Liver (tissue), 3 donors: ENCODE measurements around the gene TRAK2.

Experiments used
- CTCF ChIP-seq: fragments of 150-350 bp; IDR thresholded peaks from 2 replicates; pipeline ENCODE4 v1.5.1; 2017; ENCODE audit warnings: improper control_type of control experiment, low read depth, low read length; ENCODE audit not compliant: missing input control
- TF ChIP-seq, protein P1 (sequence below): IDR thresholded peaks from 2 replicates; pipeline ENCODE4 v1.6.1; 2016; ENCODE audit warnings: antibody characterized with exemption
- donor health status: healthy.
- donor health status: healthy.

GRCh38 chr2:201342923-201343322, 108.3 kb downstream of the TRAK2 start:
- no peak for TF ChIP-seq CTCF
- TF ChIP-seq, protein P1, sequence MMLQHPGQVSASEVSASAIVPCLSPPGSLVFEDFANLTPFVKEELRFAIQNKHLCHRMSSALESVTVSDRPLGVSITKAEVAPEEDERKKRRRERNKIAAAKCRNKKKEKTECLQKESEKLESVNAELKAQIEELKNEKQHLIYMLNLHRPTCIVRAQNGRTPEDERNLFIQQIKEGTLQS = no peak
